NCI-H2227 (cell line): ENCODE measurements around the gene SLC4A5.
A peak's percentile ranks its signal among the peaks of the same experiment; 100 is the strongest.
"Not testable (repeated sequence)": the region's sequence is repeated elsewhere in the genome, so short reads cannot be mapped to it uniquely, and the experiment has no call there.

Experiments used
- DNase-seq: peaks from one replicate; lab custom pipeline; 2025; ENCODE audit not compliant: unreplicated experiment; lab: John Stamatoyannopoulos, UW

The SLC4A5 gene

DNA sequence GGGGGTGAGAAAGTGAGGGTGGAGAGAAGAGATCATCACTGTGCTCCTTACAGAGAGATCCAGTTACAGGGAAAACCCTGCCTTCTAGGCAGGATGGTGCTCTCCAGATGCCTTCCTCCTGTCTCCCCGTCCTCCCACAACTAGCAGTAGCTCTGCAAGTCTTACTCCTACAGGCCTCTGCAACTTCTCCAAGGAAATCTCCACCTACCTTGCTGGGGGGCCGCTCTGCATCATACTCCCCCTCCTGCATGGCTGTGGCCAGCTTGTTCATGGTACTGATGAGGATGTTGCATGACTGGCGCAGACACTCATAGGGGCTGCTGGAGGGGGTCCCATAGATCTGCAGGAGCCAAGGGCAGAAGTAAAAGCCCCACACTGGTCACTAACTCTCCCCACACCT, 22.8 kb upstream of the SLC4A5 start:
- DNase-seq, result no peak

- DNase-seq, result no peak
These were observed 21.6 kb upstream of the SLC4A5 start for GRCh38 chr2:74364533-74365505.

GRCh38 chr2:74361327-74361726, 18.1 kb upstream of the SLC4A5 start:
- DNase-seq, result no peak

DNA sequence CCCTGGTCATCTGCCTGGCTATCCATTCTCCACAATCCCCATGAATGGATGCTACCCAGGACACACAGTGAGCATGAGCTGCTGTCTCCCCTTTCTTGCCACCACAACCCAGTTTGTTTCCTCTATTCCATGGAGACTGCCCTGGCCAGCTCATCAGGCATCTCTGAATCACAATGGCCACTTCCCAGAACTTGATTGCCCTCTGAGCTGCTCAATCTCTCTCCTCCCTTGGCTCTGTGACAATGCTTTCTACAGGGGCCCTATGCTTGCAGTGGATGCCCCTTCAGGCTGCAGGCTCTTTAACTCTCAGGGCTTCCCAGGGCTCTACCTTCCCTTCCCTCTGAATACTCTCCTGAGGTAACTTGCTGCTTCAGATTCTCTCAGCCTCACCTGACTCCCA, 14.4 kb upstream of the SLC4A5 start:
- no peak for DNase-seq

DNA sequence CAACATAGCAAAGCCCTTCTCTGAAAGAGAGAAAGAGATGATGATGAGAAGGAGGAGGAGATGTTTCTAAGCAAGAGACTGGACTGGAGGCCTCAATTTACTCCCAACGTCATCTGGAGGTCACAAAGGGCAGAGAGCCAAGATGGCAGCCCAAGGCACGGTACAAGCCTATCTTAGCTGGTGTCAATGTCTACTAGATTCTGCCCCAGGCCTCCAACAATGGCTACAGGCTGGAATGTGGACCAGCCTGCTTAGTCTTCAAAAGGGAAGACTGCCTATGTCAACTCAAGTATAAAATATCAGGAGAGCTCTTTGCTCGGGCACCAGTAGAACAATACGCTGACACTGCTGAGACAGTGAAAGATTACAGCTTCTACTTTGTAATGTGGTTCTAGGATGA, 6.7 kb upstream of the SLC4A5 start:
- no peak for DNase-seq

DNA sequence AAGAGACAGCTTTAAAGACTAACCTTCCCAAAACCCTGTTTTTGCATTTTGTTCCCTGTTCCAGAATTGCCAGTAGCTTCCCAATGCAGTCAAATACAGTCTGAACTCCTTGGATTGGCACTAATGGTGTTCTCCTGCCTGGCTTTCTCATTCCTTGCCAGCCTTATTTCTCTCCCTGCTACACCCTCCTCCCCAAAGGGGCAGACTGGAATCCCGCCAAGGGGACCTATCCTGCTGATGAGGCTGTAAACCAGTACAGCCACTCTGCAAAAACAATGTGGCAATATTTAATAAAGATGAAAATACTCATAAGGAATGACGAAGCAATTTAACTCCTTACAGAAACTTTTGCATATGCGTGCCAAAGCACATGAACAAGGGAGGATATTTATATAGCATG, 4.5 kb upstream of the SLC4A5 start:
- DNase-seq, result no peak

GRCh38 chr2:74347303-74347702, 4.1 kb upstream of the SLC4A5 start:
- no peak for DNase-seq

DNA sequence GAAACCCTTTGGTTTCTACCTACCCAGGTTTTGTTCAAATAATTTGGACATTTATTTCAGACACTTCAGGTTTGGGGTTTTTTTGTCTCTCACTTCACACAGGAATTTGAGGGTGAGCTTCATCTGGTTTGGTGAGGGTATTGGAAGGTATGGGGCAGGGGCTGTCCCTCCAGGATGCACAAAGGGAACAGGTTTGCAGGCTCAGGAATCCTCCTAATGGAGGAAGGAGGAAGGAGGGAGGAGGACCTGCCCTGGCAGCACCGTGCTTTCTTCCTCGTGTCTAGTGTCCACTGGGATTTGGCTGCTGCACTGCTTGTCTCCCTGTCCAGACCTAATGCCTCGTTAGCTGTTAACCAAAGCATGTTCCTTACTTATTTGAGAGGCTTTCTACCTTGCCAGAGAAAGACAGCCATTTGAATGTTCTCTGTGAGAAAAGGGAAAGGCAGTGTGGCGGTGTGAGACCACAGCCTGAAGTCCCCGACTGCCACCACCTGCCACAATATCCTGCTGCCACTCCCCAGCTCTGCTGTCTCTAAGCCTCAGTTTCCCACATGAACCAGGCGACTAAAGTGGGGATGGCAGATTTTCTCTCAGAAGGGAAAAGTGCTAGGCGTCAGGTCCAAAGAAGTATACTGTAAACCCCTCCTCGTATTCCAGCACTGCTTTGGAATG, 2.2 kb upstream of the SLC4A5 start:
- no peak for DNase-seq

GRCh38 chr2:74336227-74336626, 7.0 kb downstream of the SLC4A5 start:
- DNase-seq, result not testable (repeated sequence)

DNA sequence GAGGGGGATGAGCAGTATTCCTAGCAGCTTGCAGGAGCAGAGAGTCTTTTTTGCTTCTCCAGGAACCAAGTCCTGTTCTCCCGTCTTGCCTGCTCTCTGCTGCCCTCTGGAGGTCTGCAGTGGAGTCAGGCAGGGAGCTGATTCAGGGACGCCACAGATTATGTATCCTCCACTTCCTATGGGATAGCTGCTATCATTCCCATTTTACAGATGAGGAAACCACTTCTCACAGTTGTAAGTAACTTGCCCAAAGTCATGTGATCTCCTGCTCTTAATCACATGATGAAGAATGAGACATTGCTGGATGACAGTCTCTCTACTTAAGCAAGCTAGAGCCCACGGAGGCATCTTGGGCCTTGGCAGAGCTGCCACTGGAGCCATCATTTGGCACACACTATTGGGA, 8.3 kb downstream of the SLC4A5 start:
- peak; percentile 85 for DNase-seq

- DNase-seq, result no peak
These were observed 9.2 kb downstream of the SLC4A5 start for GRCh38 chr2:74333896-74334586.

DNA sequence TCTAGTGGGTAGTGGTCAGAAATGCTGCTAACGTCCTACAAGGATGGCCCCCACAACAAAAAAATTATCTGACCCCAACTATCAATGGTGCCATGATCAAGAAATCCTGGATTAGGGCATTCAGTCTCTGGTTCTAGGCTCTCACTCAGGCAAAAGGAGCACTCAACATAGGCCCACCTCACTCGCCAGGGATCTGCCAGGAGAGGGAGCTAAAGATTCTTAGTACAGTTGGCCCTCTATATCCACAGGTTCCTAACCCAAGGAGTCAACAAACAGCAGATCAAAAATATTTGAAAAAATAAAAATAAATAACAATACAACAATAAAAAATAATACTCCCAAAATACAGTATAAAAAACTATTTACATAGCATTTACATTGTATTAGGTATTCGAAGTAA, 10.0 kb downstream of the SLC4A5 start:
- no peak for DNase-seq

DNA sequence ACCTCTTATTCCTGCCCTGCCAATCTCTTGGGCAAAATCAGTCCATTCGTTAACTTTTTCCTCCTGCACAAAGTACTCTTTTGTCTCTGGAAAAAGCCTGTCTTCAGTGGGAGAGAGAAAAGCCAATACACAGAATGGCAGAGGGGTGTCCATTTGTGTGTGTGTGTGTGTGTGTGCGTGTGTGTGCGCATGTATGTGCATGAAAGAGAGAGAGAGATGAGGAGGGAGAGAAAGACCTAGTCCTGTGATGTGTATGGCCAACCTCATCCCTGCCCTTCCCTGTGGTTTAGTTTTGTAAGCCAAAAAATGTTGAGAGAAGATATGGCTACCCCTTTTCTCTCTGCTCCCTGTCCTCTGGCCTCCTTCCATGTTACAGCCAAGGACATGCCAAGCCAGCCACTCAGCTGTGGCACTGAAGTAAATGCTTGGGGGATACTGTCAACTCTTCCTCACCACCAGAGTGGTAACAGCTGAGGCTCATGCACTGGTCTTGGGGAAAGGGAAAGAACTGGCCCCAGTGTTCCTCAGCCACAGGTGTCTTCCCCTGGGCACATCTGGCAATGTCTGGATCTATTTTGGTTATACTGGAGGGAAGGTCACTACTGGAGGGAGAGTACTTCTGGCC, 10.6 kb downstream of the SLC4A5 start:
- no peak for DNase-seq

- DNase-seq, result no peak
These were observed 14.6 kb downstream of the SLC4A5 start for GRCh38 chr2:74328573-74328972.

- DNase-seq, result no peak
These were observed 15.1 kb downstream of the SLC4A5 start for GRCh38 chr2:74328074-74328473.

- no peak for DNase-seq
These were observed 15.6 kb downstream of the SLC4A5 start for GRCh38 chr2:74327627-74328026.

- DNase-seq, result no peak
These were observed 16.0 kb downstream of the SLC4A5 start for GRCh38 chr2:74327199-74327598.

- DNase-seq, result no peak
These were observed 17.4 kb downstream of the SLC4A5 start for GRCh38 chr2:74325815-74326214.

- DNase-seq, result no peak
These were observed 21.5 kb downstream of the SLC4A5 start for GRCh38 chr2:74321737-74322136.

DNA sequence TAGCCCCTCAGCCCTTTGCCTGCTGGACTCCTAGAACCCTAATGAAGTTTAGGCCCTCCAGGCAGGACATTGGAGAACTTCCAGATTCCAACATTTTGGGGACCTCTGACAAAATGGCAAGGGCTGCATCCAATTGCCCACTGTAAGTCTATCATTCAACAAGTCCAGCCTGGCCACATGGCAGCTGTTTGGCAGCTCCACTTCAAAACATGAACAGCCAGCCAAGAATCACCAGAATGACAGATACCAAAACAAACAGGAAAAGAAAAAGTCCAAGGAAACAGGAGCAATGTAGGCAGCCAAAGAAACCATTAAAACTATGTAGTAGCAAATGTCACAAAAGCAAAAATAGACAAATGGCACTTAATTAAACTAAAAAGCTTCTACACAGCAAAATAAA, 25.5 kb downstream of the SLC4A5 start:
- DNase-seq, result no peak

DNA sequence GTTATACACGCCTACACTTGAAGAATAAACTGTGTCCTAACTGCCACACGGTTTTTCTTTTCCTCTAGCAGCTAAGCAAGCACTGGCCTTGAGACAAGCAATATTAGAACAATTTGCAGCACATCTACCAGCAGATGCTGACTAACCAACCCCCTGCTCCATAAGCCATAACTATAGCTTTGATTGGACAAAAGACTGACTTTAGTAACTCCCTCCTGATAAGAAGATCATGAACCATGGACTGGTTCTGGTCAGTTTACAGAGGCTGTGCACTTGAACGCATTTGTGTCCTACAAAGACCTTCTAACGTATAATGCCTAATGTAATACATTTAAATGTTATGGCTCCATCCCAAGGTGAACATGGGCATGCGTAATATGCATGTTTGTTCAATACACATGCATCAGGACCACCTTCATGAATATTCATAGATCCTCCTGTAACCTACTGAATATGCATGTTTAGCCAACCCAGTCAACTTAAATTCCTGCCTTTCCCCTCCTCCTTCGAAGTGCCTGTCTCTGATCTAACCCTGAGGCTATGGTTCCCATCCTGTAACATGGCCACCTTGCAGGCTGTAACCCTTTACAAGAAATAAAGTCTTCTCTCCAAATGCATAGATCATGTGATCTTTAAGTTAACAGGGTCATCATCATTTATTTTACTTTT, 26.5 kb downstream of the SLC4A5 start:
- no peak for DNase-seq
